Measurements from ENCODE around the gene HS3ST3A1.

DNA sequence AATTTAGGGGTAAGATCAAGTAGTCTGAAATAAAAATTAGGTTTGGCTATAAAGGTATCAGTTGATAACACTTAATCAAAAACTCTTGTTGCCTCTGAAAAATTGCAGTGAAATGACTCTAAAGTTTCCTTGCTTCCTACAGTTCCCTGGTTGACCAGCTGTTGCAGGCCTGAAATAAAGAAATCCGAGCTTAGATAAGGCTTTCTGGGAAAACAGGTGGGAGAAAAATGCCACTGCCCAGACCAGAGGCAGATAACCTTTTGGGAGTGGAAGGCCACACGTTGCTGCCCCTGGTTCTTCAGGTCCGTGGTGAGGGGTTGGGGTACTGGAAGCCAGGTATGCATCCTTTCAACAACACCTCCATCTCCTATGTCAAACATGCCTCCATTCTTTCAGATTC, 111.3 kb downstream of the HS3ST3A1 start:
- TF ChIP-seq EP300 (IDR thresholded peaks at IDR 0.05) = no peak
- TF ChIP-seq, protein P1, sequence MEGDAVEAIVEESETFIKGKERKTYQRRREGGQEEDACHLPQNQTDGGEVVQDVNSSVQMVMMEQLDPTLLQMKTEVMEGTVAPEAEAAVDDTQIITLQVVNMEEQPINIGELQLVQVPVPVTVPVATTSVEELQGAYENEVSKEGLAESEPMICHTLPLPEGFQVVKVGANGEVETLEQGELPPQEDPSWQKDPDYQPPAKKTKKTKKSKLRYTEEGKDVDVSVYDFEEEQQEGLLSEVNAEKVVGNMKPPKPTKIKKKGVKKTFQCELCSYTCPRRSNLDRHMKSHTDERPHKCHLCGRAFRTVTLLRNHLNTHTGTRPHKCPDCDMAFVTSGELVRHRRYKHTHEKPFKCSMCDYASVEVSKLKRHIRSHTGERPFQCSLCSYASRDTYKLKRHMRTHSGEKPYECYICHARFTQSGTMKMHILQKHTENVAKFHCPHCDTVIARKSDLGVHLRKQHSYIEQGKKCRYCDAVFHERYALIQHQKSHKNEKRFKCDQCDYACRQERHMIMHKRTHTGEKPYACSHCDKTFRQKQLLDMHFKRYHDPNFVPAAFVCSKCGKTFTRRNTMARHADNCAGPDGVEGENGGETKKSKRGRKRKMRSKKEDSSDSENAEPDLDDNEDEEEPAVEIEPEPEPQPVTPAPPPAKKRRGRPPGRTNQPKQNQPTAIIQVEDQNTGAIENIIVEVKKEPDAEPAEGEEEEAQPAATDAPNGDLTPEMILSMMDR (IDR thresholded peaks at IDR 0.05) = no peak

All from sigmoid colon (tissue), 4 donors.